Astrocyte (in vitro differentiated cells and primary cell): ENCODE measurements around the gene CKAP4. TPM values are rescaled to one million over a fixed set of nuclear protein-coding genes. Genes with fewer than 3 reads are reported as not detected.
A peak's percentile ranks its signal among the peaks of the same experiment; 100 is the strongest.

Source experiments
- DNase-seq: peaks from one replicate; pipeline ENCODE4 v3.0.0-alpha.2; 2010; ENCODE audit warnings: low read depth
- FAIRE-seq: peaks from 2 replicates; lab custom pipeline; 2011; peaks lifted over from hg19 to GRCh38; lab: Jason Lieb, UNC
- H2AFZ ChIP-seq: 2 replicates; pipeline ENCODE4 v1.6.0; 2012; ENCODE audit warnings: low read depth, low read length, inconsistent platforms
- H3K27ac ChIP-seq: 2 replicates; pipeline ENCODE4 v1.5.1; 2011; ENCODE audit warnings: low read depth, low read length, inconsistent platforms
- H3K27me3 ChIP-seq: 2 replicates; pipeline ENCODE4 v1.6.0; 2011; ENCODE audit warnings: low read length, inconsistent platforms; ENCODE audit not compliant: insufficient read depth
- H3K36me3 ChIP-seq: 2 replicates; pipeline ENCODE4 v1.5.1; 2011; ENCODE audit warnings: low read length, inconsistent platforms; ENCODE audit not compliant: insufficient read depth
- H3K4me1 ChIP-seq: 2 replicates; pipeline ENCODE4 v1.5.1; 2011; ENCODE audit warnings: low read length, inconsistent platforms; ENCODE audit not compliant: insufficient read depth
- H3K4me2 ChIP-seq: 2 replicates; pipeline ENCODE4 v1.6.0; 2012; ENCODE audit warnings: low read length, inconsistent platforms
- H3K4me3 ChIP-seq: 2 replicates; pipeline ENCODE4 v1.5.1; 2011; ENCODE audit warnings: low read depth, mild to moderate bottlenecking, low read length, inconsistent platforms; ENCODE audit not compliant: insufficient read depth
- H3K79me2 ChIP-seq: 2 replicates; pipeline ENCODE4 v1.6.0; 2012; ENCODE audit warnings: mild to moderate bottlenecking, low read length, inconsistent platforms; ENCODE audit not compliant: insufficient read depth
- H3K9ac ChIP-seq: 2 replicates; pipeline ENCODE4 v1.6.0; 2012; ENCODE audit warnings: mild to moderate bottlenecking, low read length, inconsistent platforms
- H3K9me3 ChIP-seq: 2 replicates; pipeline ENCODE4 v1.5.1; 2012; ENCODE audit warnings: low read depth, mild to moderate bottlenecking, low read length, inconsistent platforms; ENCODE audit not compliant: insufficient read depth
- H4K20me1 ChIP-seq: 2 replicates; pipeline ENCODE4 v1.6.0; 2012; ENCODE audit warnings: low read length, inconsistent platforms; ENCODE audit not compliant: insufficient read depth
- H3K27ac Mint-ChIP-seq: one replicate; pipeline ENCODE4 v1.8.0; 2021; ENCODE audit warnings: mild to moderate bottlenecking, mixed read lengths; ENCODE audit not compliant: unreplicated experiment
- H3K27me3 Mint-ChIP-seq: one replicate; pipeline ENCODE4 v1.8.0; 2021; ENCODE audit warnings: low read depth, mixed read lengths; ENCODE audit not compliant: unreplicated experiment
- H3K36me3 Mint-ChIP-seq: one replicate; pipeline ENCODE4 v1.8.0; 2021; ENCODE audit warnings: low read depth, mixed read lengths; ENCODE audit not compliant: unreplicated experiment
- H3K4me1 Mint-ChIP-seq: one replicate; pipeline ENCODE4 v1.8.0; 2021; ENCODE audit warnings: low read depth, mixed read lengths; ENCODE audit not compliant: unreplicated experiment
- H3K4me3 Mint-ChIP-seq: one replicate; pipeline ENCODE4 v1.8.0; 2021; ENCODE audit warnings: mild to moderate bottlenecking, moderate library complexity, mixed read lengths; ENCODE audit not compliant: unreplicated experiment
- H3K9me3 Mint-ChIP-seq: one replicate; pipeline ENCODE4 v1.8.0; 2021; ENCODE audit warnings: mild to moderate bottlenecking, mixed read lengths; ENCODE audit not compliant: unreplicated experiment
- EZH2 ChIP-seq: IDR thresholded peaks from 2 replicates; pipeline ENCODE4 v1.6.1; 2012; ENCODE audit warnings: mild to moderate bottlenecking, low read length, inconsistent platforms; ENCODE audit not compliant: insufficient read depth
- total RNA-seq: library from RNA; stranded (reverse); gene quantifications from 2 replicates; pipeline ENCODE4 v1.2.1, GENCODE V29; 2021
- TF ChIP-seq, protein P1 (sequence below): IDR thresholded peaks from 2 replicates; pipeline ENCODE4 v1.5.1; 2011; ENCODE audit warnings: low read depth, mild to moderate bottlenecking, inconsistent platforms, low read length, moderate library complexity; ENCODE audit not compliant: insufficient read depth

The CKAP4 gene
- total RNA-seq, 1 donor from 2014 or later: 324 TPM

DNA sequence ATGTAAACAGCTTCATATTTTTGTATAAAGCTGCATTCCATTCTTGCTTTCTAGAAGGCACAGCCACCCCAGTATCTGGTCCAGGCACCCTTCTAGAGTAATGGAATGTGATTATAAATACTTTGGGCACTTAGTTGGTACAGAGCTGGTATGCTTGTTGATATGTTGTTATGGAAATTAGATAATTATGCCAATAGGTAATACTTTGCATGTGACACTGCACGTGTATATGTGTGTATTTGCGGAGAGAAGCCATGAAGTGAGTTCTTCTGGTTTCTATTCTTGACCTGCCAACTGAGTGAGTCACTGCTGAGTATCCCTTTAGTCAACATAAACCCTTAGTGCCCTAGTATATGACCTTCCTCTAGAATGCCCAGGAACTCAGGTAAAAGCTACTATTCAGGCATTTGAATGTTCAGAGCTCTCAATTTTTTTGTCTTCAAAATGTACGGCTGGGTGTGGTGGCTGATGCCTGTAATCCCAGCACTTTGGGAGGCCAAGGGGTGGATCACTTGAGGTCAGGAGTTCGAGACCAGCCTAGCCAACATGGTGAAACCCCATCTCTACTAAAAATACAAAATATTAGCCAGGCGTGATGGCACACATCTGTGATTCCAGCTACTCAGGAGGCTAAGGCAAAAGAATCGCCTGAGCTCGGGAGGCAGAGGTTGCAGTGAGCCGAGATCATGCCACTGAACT is 48.5 kb upstream of the CKAP4 start:
- Histone ChIP-seq H2AFZ (no peak overlapping the region), H3K4me3 (no peak overlapping the region), H3K9me3 (no peaks in the 10 kb centered on the region), H4K20me1 (no peaks in the 10 kb centered on the region), H3K27me3 (no peaks in the 10 kb centered on the region), H3K4me1 (peaks cover 12% of the 10 kb centered on the region), H3K36me3 (no peaks in the 10 kb centered on the region), H3K9ac (no peak overlapping the region), H3K27ac (no peak overlapping the region), H3K4me2 (peak overlapping the region; percentile 40), H3K79me2 (no peaks in the 10 kb centered on the region)
- TF ChIP-seq EZH2: no peak
- TF ChIP-seq, protein P1, sequence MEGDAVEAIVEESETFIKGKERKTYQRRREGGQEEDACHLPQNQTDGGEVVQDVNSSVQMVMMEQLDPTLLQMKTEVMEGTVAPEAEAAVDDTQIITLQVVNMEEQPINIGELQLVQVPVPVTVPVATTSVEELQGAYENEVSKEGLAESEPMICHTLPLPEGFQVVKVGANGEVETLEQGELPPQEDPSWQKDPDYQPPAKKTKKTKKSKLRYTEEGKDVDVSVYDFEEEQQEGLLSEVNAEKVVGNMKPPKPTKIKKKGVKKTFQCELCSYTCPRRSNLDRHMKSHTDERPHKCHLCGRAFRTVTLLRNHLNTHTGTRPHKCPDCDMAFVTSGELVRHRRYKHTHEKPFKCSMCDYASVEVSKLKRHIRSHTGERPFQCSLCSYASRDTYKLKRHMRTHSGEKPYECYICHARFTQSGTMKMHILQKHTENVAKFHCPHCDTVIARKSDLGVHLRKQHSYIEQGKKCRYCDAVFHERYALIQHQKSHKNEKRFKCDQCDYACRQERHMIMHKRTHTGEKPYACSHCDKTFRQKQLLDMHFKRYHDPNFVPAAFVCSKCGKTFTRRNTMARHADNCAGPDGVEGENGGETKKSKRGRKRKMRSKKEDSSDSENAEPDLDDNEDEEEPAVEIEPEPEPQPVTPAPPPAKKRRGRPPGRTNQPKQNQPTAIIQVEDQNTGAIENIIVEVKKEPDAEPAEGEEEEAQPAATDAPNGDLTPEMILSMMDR: no peak
- Mint-ChIP-seq H3K4me3 (no peak overlapping the region), H3K27me3 (no peaks in the 10 kb centered on the region), H3K9me3 (no peaks in the 10 kb centered on the region), H3K27ac (peak overlapping the region; percentile 58), H3K4me1 (peaks cover 4% of the 10 kb centered on the region), H3K36me3 (no peaks in the 10 kb centered on the region)
- peak; percentile 75 for DNase-seq
- peak; percentile 88 for FAIRE-seq

DNA sequence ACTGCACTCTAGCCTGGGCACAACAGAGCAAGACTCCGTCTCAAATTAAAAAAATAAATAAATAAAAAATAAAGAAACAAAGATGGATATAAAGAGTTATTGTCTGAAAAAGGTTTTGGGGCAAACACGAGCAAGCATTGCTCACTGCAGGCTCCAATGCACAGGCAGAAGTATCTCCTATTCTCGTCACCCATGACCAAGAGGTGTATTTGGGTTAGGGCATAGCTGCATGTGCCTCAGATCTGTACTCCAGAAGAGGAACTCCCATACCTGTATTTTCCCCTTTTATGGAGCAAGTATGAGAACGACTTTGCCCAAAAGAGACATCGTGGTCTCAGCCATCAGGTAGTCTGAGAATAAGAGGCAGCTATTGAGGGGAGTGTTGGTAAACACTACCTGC is 44.5 kb upstream of the CKAP4 start:
- Histone ChIP-seq H3K4me2 (no peak overlapping the region), H3K36me3 (no peaks in the 10 kb centered on the region), H3K79me2 (no peaks in the 10 kb centered on the region), H2AFZ (no peak overlapping the region), H3K27ac (no peak overlapping the region), H3K4me1 (peaks cover 20% of the 10 kb centered on the region), H3K9ac (no peak overlapping the region), H3K27me3 (no peaks in the 10 kb centered on the region), H4K20me1 (no peaks in the 10 kb centered on the region), H3K9me3 (no peaks in the 10 kb centered on the region), H3K4me3 (no peak overlapping the region)
- Mint-ChIP-seq H3K36me3 (no peaks in the 10 kb centered on the region), H3K4me3 (no peak overlapping the region), H3K4me1 (peaks cover 25% of the 10 kb centered on the region), H3K27ac (no peak overlapping the region), H3K9me3 (no peaks in the 10 kb centered on the region), H3K27me3 (no peaks in the 10 kb centered on the region)
- TF ChIP-seq, protein P1: no peak
- TF ChIP-seq EZH2: no peak
- FAIRE-seq (no peak), DNase-seq (no peak)

DNA sequence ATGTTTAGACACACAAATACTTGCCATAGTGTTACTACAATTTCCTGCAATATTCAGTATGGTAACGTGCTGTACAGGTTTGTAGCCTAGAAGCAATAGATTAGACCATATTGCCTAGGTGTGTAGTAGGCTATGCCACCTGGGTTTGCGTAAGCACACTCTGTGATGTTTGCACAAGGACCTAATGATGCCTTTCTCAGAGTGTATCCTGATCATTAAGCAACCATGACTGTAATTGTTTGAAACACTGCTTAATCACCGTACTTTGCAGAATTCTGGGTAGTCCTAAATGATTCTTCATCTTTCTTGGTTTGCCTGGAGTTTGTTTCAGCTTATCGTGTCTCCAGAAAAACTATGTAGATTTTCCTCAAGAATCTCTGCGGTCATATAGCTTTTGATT is 43.5 kb upstream of the CKAP4 start:
- H3K36me3 ChIP-seq: no peaks in the 10 kb centered on the region
- Mint-ChIP-seq H3K27ac (no peak overlapping the region), H3K4me3 (no peak overlapping the region), H3K27me3 (no peaks in the 10 kb centered on the region), H3K9me3 (no peaks in the 10 kb centered on the region), H3K4me1 (peaks cover 25% of the 10 kb centered on the region), H3K36me3 (no peaks in the 10 kb centered on the region)
- H2AFZ ChIP-seq: no peak overlapping the region
- H3K4me2 ChIP-seq: no peak overlapping the region
- TF ChIP-seq, protein P1: no peak
- no peak for TF ChIP-seq EZH2
- H3K9ac ChIP-seq: no peak overlapping the region
- no peak overlapping the region for H3K4me3 ChIP-seq
- H3K9me3 ChIP-seq: no peaks in the 10 kb centered on the region
- H3K27ac ChIP-seq: no peak overlapping the region
- H3K4me1 ChIP-seq: peaks cover 16% of the 10 kb centered on the region
- FAIRE-seq (no peak), DNase-seq (no peak)
- H4K20me1 ChIP-seq: no peaks in the 10 kb centered on the region
- no peaks in the 10 kb centered on the region for H3K27me3 ChIP-seq
- no peaks in the 10 kb centered on the region for H3K79me2 ChIP-seq
